Middle frontal gyrus (tissue), 1 donor: Measurements from ENCODE around the gene SLC26A9.
A peak's percentile ranks its signal among the peaks of the same experiment; 100 is the strongest.
"Not testable (repeated sequence)": the region's sequence is repeated elsewhere in the genome, so short reads cannot be mapped to it uniquely, and the experiment has no call there.

Experiments used
- DNase-seq: peaks from one replicate; pipeline ENCODE4 v3.0.0-alpha.2; 2015; ENCODE audit warnings: low spot score; ENCODE audit errors: extremely low spot score

Gene SLC26A9

DNA sequence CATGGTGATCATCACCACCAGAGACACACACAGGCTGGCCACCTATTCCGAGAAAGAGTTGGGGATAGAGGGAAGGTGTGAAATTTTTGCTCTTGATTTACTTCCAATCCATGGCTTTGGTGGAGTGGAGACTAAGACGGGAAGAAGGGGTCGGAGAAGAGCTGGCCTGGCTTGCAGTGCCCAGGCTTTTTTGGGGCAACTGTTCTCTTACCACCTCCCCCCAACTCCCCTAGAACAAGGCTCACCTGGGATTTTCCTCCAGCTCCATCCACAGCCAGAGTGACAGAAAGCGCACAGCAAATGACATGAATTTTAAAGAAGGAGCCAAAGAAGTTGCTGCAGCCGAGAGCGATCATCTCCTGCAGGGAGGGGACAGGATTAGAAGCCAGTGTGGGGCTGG is 16.0 kb downstream of the SLC26A9 start:
- no peak for DNase-seq

DNA sequence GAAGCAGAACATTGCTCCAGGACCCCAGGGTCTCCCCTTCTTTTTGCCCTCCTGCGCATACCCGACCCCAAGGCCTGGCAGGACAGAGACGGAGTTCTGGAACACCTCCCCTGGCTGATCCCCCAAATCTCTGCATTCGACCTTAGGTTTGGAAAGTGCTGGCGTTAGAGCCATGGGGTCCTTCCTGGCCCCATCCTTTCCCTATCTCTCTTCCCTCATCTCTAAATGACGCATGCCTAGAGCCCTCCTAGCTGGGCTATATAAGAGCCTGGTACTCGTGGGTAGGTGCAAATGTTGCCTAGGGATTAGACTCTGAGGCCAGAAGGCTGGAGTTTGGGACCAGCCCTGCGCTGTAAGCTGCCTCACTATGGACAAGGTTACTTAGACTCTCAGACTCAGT is 16.6 kb downstream of the SLC26A9 start:
- no peak for DNase-seq

DNA sequence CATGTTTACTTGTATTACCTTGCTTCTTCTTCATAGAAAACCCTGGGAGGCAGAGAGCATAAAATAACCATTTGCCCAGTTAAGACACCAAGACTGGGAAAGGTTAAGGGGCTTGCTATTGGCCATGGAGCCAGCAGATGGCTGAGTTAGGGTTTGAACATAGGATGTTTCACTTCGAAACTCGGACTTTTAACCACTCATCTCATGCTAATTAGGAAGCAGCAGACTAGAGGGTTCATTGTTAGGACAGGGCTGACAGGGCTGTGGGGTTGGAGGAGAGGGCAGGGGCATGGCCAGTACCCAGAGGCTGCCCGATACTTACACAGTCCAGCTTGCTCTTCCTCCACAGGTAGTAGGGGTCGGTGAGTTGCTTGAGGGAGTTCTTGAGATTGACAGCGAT is 17.0 kb downstream of the SLC26A9 start:
- no peak for DNase-seq

DNA sequence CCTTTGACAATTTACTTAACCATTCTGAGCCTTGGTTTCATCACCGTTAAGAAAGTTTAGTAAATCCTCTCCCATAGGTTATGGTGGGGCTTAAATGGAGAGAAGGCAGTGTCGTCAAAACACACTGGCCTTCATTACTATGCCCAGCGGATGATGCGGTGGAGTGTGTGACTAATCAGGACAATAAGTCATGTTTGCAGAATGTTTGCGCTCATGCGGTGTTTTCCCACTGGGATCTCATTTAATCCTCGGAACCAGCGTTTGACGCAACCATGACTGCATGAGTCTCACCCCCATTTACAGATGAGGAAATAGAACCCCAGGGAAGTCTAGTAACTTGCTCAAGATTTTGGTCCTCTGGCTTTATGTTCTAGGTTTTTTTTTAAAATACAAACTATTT is 17.5 kb downstream of the SLC26A9 start:
- no peak for DNase-seq

DNA sequence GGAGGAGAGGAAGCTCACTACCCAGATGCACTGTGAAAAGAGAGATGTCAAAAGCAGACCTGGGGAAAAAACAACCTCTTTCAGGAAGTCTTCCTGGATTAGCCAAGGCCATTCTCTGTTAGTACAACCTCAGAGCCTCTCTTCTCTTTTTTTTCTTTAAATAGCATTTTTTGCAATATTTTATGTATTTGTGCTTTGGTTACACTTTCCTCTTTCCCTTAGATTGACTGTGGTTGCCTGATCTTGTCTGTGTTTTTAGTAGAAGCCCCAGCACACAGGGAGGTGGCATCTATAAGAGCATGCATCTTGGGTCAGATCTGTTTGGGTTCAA is 18.8 kb downstream of the SLC26A9 start:
- DNase-seq = no peak

DNA sequence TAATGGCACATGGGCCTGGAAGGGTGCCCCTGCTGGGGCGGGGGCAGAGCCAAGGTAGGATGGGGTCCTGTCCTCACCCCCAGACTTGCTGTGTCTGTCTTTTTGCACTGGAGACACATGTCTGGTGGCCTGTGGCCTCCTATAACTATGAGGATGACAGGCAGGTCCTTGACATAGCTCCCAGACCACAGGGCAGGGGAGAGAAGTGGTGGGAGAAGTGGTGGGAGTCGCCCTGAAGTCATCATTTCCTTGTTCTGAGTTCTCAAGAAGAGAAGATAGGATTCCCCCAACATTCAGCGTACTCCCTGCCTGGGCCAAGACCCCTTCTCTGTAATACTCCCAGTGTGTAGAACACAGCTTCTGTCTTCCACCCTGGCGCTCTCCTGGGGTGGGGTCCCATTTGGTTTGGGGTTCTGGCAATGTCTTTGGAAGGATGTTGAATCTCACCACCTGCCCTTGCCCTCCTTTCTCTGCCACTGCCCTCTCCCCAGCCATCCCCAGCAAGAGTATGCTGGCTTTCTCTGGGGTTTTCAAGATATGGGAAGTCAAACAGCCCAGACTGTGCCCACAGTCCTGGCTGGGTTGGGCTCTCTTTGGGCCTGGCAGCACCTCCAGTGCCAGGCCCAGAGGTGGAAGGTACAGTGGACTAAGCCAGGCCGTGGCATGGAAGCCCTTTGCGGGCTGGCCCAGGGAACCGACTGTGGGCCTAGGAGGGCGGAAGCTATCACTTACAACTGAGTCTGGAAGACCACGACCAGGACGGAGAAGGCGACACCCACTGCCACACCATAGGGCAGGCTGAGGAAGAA is 19.4 kb downstream of the SLC26A9 start:
- no peak for DNase-seq

DNA sequence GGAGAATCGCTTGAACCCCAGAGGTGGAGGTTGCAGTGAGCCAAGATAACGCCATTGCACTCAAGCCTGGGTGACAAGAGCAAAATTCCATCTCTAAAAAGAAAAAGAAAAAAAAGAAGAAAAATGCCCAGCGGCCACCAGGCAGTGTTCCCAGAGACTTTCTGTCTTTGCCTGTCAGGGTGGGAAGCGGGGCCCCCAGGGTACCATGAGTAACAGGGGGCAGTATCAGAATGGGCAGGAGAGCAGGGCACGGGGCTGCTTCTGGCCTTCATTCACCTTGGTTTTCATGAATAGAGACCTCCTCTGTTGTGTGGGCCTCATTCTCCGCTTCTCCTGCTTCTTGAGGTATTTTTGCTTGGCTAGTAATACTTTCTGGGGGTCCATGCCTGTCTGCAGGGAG is 20.4 kb downstream of the SLC26A9 start:
- no peak for DNase-seq

DNA sequence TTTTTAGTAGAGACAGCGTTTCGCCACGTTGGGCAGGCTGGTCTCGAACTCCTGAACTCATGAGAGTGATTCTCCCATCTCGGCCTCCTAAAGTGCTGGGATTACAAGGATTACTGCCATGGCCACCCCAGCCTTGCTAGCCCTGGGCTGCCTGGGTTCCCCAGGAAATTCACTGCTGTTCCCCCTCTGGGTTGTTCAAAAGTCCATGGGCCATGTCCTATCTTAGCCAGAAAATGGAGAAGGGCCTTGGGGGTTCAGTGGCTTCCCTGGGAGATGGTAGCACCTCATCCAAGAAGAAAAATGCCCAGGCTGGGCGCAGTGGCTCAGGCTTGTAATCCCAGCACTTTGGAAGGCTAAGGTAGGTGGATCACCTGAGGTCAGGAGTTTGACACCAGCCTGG is 20.9 kb downstream of the SLC26A9 start:
- DNase-seq = no peak

DNA sequence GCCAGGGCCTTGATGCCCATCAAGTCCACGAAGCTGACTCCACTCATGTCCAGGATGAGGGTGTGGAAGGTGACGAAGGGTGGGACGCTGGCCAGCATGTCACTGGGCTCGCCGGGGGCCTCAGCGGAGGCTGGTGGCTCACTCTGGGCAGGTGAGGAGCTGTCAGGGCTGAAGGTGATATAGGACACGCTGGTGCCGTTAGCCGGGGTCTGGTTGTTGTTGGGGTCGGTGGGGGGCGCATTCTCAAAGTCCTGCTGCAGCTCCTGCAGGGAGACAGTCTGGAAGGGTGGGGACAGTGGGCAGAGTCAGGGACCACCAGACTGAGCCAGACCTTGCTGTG is 21.7 kb downstream of the SLC26A9 start:
- DNase-seq = no peak

DNA sequence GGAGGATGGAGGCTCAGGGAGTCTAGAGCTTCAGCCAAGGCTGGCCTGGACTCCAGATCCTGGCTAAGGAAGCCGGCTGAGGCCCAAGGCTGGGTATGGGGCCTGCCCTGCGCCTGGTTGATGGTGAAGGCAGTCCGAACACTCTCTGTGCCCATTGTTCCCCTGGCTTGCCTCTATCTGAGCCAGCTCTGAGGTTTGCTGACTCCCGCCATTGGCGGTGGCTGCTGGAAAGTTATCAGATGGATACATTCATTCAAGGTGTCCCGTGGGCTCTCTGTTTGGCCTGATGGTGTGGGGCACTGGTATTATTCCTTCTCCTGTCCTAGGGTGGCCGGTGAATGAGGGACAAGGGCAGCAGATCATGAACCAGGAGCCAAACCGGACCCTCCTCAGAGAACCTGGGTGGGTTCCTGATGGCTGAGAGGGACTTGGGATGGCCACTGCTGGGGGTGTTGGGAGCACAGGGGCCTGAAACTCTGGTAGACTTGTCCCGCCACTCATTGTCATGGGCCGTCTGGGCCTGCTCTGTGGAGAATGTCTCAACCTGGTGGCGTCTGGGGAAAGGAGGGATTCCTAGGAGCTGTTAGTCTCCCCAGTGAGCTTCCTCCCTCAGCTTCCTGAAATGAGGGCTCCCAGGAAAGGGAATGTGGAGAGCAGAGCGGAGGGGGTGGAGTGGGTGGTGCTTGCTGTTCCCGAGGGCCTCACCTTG is 22.2 kb downstream of the SLC26A9 start:
- no peak for DNase-seq

DNA sequence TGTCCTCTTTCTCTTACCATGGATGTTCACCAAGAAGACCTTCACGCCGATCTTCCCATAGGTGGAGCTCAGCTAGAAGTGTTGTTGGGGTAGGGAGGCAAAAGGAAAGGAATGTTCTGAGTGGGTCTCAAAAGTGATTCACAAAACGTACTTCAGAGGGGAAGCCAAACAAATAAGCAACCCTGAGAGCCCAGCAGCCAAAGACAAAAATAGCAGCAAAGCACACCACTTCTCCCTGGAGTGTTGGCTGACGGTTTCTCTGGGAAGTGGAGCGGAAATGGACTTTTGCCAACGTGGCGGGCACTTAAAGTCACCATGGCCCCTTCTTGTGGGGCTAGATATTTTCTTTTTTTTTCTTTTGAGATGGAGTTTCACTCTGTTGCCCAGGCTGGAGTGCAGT is 23.1 kb downstream of the SLC26A9 start:
- no peak for DNase-seq

DNA sequence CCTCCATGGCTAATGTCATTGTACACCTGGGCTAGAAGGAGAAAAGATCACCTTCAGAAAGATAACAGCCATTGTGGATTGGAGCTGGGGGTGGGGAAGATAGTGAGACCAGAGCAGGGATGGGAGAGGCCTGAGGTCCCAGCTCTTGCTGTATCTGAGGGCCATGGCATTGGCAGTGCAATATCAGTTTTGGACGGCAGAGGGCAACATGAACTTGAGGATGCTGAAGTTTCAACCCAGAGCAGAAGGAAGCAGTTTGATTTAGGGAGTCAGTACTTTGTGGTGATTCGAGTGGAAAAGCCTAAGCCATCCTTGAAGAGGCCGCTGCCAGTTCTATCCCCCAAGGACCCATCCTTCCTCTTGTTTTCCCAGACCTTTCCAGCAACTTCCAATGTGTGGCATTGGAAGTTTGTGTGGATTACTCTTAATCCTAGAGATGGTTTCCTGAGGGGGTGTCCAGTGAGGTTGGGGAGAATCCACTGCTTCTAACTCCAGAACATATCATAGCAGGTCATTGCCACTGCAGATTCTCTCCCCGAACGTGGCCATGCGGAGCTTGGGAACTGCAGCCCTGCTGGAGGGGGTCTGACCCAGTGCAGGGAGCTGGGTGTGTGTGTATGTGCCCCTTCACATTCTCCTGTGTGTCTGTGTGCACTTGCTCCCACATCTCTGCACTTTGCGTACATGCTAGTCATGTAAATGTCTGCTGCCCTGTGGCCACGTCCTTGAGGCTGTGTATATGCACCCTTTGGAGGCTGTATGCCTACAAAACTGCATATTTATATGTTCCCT is 24.1 kb downstream of the SLC26A9 start:
- peak; percentile 81 for DNase-seq

DNA sequence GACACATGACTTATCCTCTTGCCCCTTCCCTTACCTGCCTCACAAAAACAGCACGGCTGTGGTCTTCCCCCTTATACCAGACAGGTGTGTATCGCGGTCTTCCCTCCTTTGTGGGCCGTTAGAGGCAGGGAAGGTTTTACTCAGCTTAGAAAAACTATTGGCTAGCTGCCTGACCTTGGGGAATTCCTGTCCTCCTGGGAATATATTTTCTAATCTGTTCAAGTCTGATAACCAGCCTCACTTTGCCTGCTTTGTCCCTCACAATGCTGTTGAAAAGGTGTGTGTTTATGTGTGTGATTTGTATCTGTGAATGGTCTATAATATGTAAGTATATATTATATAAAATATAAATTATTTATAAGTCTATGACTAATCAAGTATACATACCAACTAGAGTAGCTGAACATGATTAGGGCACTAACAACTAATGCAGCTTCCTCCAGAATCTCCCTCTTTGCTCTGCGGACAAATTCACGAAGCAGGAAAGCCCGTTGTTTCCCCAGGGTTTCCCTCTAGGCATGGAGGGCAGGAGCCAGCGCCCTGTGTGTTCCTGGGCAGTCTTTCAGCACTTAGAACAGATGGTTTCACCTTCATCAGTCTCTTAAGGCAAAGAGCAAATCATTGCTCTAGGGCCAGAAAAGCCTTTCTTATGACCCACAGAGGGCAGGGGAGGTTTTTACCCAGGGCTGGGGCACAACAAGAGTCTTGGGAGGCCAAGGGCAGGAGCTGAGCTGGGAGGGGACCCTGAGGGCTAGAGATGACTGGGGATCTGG is 25.6 kb downstream of the SLC26A9 start:
- DNase-seq = no peak

DNA sequence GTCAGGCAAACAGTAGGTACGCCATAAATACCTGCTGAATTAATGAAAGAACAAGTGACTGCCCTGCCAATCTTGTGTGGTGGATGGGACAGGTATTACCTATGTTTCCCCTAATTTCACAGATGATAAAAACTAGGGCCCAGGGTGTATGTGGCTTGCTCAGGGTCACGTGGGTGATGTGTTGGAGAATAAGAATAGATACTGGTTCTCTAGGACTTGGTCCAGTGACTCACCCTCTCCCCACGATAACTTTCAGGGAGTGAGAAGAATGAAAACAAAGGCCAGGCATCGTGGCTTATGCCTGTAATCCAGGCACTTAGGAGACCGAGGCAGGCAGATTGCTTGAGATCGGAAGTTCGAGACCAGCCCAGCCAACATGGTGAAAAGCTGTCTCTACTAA is 26.7 kb downstream of the SLC26A9 start:
- no peak for DNase-seq

DNA sequence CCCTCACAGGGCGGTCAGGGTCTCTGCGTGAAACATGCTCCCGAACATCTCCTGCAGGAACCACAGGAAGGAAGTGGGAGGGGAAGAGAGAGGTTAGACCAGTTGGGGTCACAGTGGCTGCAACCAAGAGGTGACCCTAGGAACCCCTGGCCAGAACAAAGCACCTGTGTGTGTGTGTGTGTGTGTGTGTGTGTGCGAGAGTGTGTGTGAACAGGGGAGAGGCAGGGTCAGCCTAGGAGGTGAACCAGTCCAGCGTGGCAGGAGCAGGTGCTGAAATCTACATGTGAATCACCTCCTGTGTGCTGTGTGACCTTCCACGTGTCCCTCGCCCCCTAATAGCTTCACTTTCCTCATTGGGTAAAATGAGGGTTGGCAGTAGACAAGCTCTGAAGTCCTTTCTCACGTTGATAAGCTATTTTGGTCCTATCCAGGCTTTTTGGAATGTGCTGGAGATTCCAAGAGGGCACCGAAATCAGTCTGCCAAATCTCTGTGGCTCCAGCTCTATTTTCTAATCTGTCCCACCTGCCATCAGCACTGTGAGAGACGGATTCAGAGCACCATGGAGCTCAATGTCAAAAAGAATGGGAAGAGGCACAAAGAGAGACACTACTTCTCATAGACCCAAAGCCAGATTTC is 27.8 kb downstream of the SLC26A9 start:
- no peak for DNase-seq

DNA sequence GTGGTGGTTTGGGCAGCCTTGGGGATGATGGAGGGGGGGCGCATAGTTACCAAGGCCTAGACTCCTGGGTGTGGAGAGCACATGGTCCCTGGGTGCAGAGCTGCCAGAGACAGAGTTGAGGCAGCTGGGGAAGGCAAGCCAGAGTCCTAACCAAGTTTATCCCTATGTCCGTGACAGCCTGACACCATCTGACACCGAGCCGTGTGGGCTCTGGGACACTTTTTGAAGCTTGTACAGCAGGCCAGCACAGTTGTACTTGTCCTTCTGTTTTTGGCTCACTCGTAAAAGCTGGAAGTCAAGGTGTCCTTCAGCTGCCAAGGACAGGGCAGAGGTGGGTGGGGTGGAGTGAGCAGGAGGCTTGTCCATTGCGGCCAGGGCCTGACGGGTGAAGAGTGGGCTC is 28.5 kb downstream of the SLC26A9 start:
- no peak for DNase-seq

DNA sequence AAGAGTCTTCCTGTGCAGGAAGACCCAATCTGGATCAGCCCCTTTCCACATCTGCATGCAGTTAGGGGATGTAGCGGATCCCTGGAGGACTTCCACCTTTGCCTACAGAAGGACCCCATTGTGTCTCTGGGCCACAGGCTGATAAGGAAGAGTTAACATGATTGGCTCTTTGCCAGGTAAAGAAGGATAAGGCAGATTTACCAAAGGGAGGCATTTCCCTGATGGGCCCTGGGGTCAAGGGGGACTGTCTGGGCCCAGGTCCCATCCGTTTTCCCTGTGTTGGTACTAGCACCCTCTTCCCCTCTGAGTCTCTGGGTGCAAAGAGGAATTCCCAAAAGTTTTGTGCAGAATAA is 29.1 kb downstream of the SLC26A9 start:
- no peak for DNase-seq

DNA sequence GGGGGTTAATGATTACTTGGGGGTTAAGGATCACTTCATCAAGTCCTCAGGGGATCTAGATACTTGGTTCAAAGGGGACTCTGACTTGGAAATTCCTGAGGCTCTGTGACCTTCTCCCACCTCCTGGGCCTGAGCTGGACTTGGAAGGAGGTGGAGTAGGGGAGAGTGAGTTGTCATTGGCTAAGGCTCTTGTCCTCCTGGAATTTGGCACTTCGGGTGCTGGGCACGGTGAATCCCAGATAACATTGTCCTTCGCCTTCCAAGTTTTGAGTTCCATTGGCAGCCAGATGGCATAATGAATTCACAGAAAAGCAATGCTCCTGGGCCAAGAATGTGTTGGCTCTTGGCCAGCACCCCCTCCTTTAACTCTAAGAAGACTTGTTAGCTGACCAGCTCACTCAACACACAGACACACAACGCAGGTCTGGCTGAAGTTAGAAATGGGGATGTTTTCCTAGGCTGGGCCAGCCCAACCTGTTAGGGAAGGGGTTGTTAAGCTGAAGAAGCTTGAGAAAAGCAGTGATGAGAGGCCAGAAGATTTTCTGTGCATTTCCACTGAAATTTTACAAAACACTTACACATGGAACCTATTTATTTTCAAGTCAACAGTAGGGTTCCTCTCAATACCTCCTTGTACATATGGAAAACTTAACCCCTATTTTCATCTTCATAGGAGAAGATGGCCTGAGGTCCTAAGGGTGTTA is 29.7 kb downstream of the SLC26A9 start:
- peak; percentile 47 for DNase-seq

DNA sequence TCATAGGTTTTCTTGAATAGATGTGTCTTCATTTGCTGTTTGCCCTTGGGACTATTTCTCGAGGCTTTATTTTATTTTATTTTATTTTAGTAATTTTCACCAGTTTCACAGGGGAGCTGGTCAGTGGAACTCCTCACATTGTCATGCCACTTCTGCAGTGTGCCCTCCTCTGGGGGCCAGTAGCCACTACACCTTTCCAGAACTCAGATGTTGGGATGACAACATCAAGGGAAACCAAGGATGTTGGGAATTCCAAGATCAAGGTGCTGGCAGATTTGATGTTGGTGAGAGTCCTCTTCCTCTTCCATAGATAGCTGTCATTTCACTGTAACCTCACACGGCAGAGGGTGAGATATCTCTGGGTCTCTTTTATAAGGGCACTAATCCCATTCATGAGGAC is 35.5 kb downstream of the SLC26A9 start:
- DNase-seq = no peak

DNA sequence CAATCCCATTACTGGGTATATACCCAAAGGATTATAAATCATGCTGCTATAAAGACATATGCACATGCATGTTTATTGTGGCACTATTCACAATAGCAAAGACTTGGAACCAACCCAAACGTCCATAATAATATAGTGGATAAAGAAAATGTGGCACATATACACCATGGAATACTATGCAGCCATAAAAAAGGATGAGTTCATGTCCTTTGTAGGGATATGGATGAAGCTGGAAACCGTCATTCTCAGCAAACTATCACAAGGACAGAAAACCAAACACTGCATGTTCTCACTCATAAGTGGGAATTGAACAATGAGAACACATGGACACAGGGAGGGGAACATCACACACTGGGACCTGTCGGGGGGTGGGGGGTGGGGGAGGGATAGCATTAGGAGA is 38.2 kb downstream of the SLC26A9 start:
- not testable (repeated sequence) for DNase-seq

DNA sequence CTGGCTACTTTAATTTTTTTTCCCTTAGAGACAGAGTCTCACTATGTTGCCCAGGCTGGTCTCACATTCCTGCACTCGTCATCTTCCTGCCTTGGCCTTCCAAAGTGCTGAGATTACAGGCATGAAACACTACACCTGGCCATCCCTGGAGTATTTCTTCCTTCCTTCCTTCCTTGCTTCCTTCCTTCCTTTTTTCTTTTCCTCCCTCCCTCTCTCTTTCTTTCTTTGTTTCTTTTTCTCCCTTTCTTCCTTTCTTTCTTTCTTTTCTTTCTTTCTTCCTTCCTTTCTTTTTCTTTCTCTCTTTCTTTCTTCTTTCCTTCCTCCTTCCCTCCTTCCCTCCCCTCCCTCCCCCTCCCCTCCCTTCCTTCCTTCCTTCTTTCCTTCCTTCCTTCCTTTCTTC is 46.9 kb downstream of the SLC26A9 start:
- DNase-seq = no peak
